Endodermal cell (in vitro differentiated cells): ENCODE results near the gene FOXK2. TPM values are rescaled to one million over a fixed set of nuclear protein-coding genes. Genes with fewer than 3 reads are reported as not detected.
A peak's percentile ranks its signal among the peaks of the same experiment; 100 is the strongest.

Experiments
- DNase-seq: peaks from one replicate; pipeline ENCODE4 v3.0.0-alpha.2; 2017
- H3K27ac ChIP-seq: 2 replicates; pipeline ENCODE4 v1.5.1; 2013; ENCODE audit warnings: mild to moderate bottlenecking, low read depth, low read length, moderate library complexity
- H3K27me3 ChIP-seq: 2 replicates; pipeline ENCODE4 v1.6.1; 2013; ENCODE audit warnings: mild to moderate bottlenecking, low read length, moderate library complexity; ENCODE audit not compliant: insufficient read depth, control insufficient read depth, poor library complexity, severe bottlenecking
- H3K36me3 ChIP-seq: 2 replicates; pipeline ENCODE4 v1.7.0; 2013; ENCODE audit warnings: mild to moderate bottlenecking, low read length, moderate library complexity; ENCODE audit not compliant: control insufficient read depth, insufficient read depth
- H3K4me1 ChIP-seq: one replicate; pipeline ENCODE4 v1.7.0; 2013; ENCODE audit warnings: low read length; ENCODE audit not compliant: control insufficient read depth, insufficient read depth
- H3K4me3 ChIP-seq: 2 replicates; pipeline ENCODE4 v1.5.1; 2013; ENCODE audit warnings: mild to moderate bottlenecking, low read length, moderate library complexity
- H3K9ac ChIP-seq: 2 replicates; pipeline ENCODE4 v1.6.1; 2013; ENCODE audit warnings: mild to moderate bottlenecking, low read length, moderate library complexity; ENCODE audit not compliant: poor library complexity, severe bottlenecking; ENCODE audit errors: extremely low read depth
- H3K9me3 ChIP-seq: 2 replicates; pipeline ENCODE4 v1.6.1; 2013; ENCODE audit warnings: mild to moderate bottlenecking, low read length, moderate library complexity; ENCODE audit not compliant: control insufficient read depth
- H3K27ac Mint-ChIP-seq: 2 replicates; pipeline ENCODE4 v1.8.0; 2020; ENCODE audit warnings: mixed read lengths
- H3K27me3 Mint-ChIP-seq: 2 replicates; pipeline ENCODE4 v1.8.0; 2021; ENCODE audit warnings: mild to moderate bottlenecking, mixed read lengths; ENCODE audit not compliant: insufficient read depth
- H3K36me3 Mint-ChIP-seq: 2 replicates; pipeline ENCODE4 v1.8.0; 2020; ENCODE audit warnings: low read depth, mixed read lengths
- H3K4me1 Mint-ChIP-seq: 2 replicates; pipeline ENCODE4 v1.8.0; 2020; ENCODE audit warnings: mixed read lengths
- H3K4me3 Mint-ChIP-seq: 2 replicates; pipeline ENCODE4 v1.8.0; 2020; ENCODE audit warnings: mild to moderate bottlenecking, moderate library complexity, mixed read lengths
- H3K9me3 Mint-ChIP-seq: 2 replicates; pipeline ENCODE4 v1.8.0; 2020; ENCODE audit warnings: mild to moderate bottlenecking, mixed read lengths
- CTCF ChIP-seq: fragments of 200-600 bp; sonication (generic); conservative IDR thresholded peaks from 2 replicates; pipeline ENCODE4 v1.5.0; 2021; ENCODE audit warnings: antibody characterized with exemption, mild to moderate bottlenecking
- WGBS, 2 experiments: methylation state at CpG; one replicate each; pipeline versions ENCODE4 v1.1.5 to v1.1.7; 2013; ENCODE audit warnings: missing lambda C conversion rate in 2 of 2, mixed read lengths in 1 of 2; ENCODE audit not compliant: insufficient coverage in 1 of 2, insufficient read length in 1 of 2; 5-methylcytosine and 5-hydroxymethylcytosine counted together
- total RNA-seq, 2 donors: library from RNA; stranded (reverse); fragmentation: NEBNext Ultra II Directional in 1 of 2; extraction: Animal tissue kit (Norgen Biotek cat#: 25700) in 1 of 2; gene quantifications; 2 replicates in 1 of 2; 3 replicates in 1 of 2; pipeline ENCODE4 v1.2.1, GENCODE V29; 2021

Gene FOXK2
- total RNA-seq, 2 donors from 2014 or later: 67.2 to 68.1 TPM

- H3K9me3 Mint-ChIP-seq: no peaks in the 10 kb centered on the region
- Histone ChIP-seq H3K36me3 (peaks cover 71% of the 10 kb centered on the region), H3K4me3 (no peak overlapping the region), H3K9me3 (no peaks in the 10 kb centered on the region), H3K27ac (no peak overlapping the region), H3K27me3 (no peaks in the 10 kb centered on the region), H3K9ac (no peak overlapping the region), H3K4me1 (no peaks in the 10 kb centered on the region)
- H3K4me3 Mint-ChIP-seq: no peak overlapping the region
- WGBS, 2 experiments: 87 to 92% methylated on average over 8 to 12 of the region's 12 CpGs
- no peaks in the 10 kb centered on the region for H3K27me3 Mint-ChIP-seq
- no peak for TF ChIP-seq CTCF
- H3K36me3 Mint-ChIP-seq: peaks cover 59% of the 10 kb centered on the region
- peak; percentile 36 for DNase-seq
- H3K27ac Mint-ChIP-seq: peak overlapping the region; percentile 9
- no peaks in the 10 kb centered on the region for H3K4me1 Mint-ChIP-seq
These were observed 110.7 kb downstream of the FOXK2 start for GRCh38 chr17:82630212-82630611.

- peaks cover 57% of the 10 kb centered on the region for H3K36me3 Mint-ChIP-seq
- no peak overlapping the region for H3K4me3 Mint-ChIP-seq
- 96 to 100% methylated on average over 5 to 6 of the region's 6 CpGs for WGBS, 2 experiments
These were observed 112.0 kb downstream of the FOXK2 start for GRCh38 chr17:82631544-82631943.

GRCh38 chr17:82632451-82632850, 112.9 kb downstream of the FOXK2 start:
- TF ChIP-seq CTCF: no peak
- Histone ChIP-seq H3K27me3 (no peaks in the 10 kb centered on the region), H3K27ac (no peak overlapping the region), H3K36me3 (peaks cover 64% of the 10 kb centered on the region), H3K4me3 (no peak overlapping the region), H3K9me3 (peaks cover 8% of the 10 kb centered on the region), H3K9ac (no peak overlapping the region), H3K4me1 (no peaks in the 10 kb centered on the region)
- 96 to 100% methylated on average over 7 to 8 of the region's 8 CpGs for WGBS, 2 experiments
- DNase-seq: no peak
- Mint-ChIP-seq H3K9me3 (no peaks in the 10 kb centered on the region), H3K27ac (peak overlapping the region; percentile 13), H3K27me3 (no peaks in the 10 kb centered on the region), H3K4me3 (no peak overlapping the region), H3K4me1 (peaks cover 2% of the 10 kb centered on the region), H3K36me3 (peaks cover 57% of the 10 kb centered on the region)

More at GRCh38 chr17:82631544-82631943, 112.0 kb downstream of the FOXK2 start:
- H3K4me1 Mint-ChIP-seq: peaks cover under 1% of the 10 kb centered on the region
- no peak overlapping the region for H3K4me3 ChIP-seq
- H3K4me1 ChIP-seq: no peaks in the 10 kb centered on the region
- no peak overlapping the region for H3K27ac Mint-ChIP-seq
- DNase-seq: no peak
- no peak overlapping the region for H3K9ac ChIP-seq
- no peak for TF ChIP-seq CTCF
- no peaks in the 10 kb centered on the region for H3K27me3 ChIP-seq
- no peaks in the 10 kb centered on the region for H3K9me3 ChIP-seq
- no peaks in the 10 kb centered on the region for H3K9me3 Mint-ChIP-seq
- no peak overlapping the region for H3K27ac ChIP-seq
- H3K27me3 Mint-ChIP-seq: no peaks in the 10 kb centered on the region
- peaks cover 62% of the 10 kb centered on the region for H3K36me3 ChIP-seq
